Measurements from ENCODE around the gene IFNB1. TPM values are rescaled to one million over a fixed set of nuclear protein-coding genes. Genes with fewer than 3 reads are reported as not detected.

IFNB1 gene
- total RNA-seq, 4 donors from 2014 or later, result not detected

DNA sequence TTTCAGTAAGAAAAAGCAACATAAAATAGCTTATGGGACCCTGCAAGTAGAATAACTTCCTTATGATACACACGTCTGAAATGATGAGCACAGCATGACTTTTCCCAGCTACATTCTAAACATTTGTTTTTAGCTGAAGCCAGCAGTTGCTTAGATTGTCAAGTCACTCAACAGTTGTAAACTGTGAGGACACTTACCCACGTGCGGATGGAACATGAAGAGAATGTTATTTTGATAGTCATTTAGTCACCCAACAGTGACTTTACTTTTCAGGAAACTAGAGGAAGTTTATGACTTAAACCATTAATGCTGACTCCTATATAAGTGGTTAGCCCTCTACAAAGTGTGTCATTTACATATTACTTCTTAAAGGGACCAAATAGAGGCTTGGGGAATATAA, 49.3 kb downstream of the IFNB1 start:
- TF ChIP-seq, protein P1, sequence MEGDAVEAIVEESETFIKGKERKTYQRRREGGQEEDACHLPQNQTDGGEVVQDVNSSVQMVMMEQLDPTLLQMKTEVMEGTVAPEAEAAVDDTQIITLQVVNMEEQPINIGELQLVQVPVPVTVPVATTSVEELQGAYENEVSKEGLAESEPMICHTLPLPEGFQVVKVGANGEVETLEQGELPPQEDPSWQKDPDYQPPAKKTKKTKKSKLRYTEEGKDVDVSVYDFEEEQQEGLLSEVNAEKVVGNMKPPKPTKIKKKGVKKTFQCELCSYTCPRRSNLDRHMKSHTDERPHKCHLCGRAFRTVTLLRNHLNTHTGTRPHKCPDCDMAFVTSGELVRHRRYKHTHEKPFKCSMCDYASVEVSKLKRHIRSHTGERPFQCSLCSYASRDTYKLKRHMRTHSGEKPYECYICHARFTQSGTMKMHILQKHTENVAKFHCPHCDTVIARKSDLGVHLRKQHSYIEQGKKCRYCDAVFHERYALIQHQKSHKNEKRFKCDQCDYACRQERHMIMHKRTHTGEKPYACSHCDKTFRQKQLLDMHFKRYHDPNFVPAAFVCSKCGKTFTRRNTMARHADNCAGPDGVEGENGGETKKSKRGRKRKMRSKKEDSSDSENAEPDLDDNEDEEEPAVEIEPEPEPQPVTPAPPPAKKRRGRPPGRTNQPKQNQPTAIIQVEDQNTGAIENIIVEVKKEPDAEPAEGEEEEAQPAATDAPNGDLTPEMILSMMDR (IDR thresholded peaks at IDR 0.05; ENCODE audit: low read depth), result no peak

DNA sequence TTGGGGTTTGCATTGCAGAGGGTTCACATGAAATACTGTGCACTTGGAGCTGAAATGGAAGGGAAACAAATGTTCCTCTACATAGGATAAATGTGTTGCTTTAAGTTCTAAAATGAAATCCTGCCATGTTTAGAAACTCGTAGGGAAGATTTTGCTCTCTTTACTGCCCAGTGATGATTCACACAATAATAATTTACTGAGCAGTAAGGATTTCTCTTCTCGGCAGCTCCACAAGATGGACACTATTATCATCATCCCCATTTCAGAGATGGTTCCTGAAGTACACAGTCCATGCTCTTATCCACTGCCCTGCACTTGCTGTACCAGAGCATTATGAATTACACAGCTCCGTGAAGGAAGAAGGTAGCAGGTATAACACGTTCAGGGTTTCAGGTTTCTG, 50.4 kb downstream of the IFNB1 start:
- TF ChIP-seq, protein P1 (IDR thresholded peaks at IDR 0.05; ENCODE audit: low read depth), result no peak

Small RNAs within 50 kb of the gene (small RNA-seq; reads per million reads assigned to genes)
- gene IFNWP4, result not detected

Other genes with a start within 250 kb of the IFNB1 start
- gene HACD4, start 46.3 kb downstream of the IFNB1 start, total RNA-seq, result 1 to 10 TPM; 1.3 to 9.3 (median 5.6) TPM
- not detected for gene IFNW1, start 63.9 kb upstream of the IFNB1 start, total RNA-seq
- not detected for gene IFNA21, start 88.7 kb upstream of the IFNB1 start, total RNA-seq
- not detected for gene IFNA4, start 109.6 kb upstream of the IFNB1 start, total RNA-seq
- gene IFNA7, start 124.3 kb upstream of the IFNB1 start, total RNA-seq, result not detected
- not detected for gene IFNA10, start 129.2 kb upstream of the IFNB1 start, total RNA-seq
- gene IFNA16, start 139.4 kb upstream of the IFNB1 start, total RNA-seq, result not detected
- gene IFNA17, start 150.3 kb upstream of the IFNB1 start, total RNA-seq, result not detected
- gene IFNA14, start 162.1 kb upstream of the IFNB1 start, total RNA-seq, result not detected
- gene IFNA5, start 227.4 kb upstream of the IFNB1 start, total RNA-seq, result under 1 TPM in 1 of 4 donors, not detected in 3; 0.51 TPM

All from subcutaneous adipose tissue (tissue), 4 donors.